ENCODE data around the gene EXOSC1. TPM values are rescaled to one million over a fixed set of nuclear protein-coding genes. Genes with fewer than 3 reads are reported as not detected.
A peak's percentile ranks its signal among the peaks of the same experiment; 100 is the strongest.

EXOSC1 gene
- polyA plus RNA-seq, 1 of the 3 experiments (the other 2 are of a cell fraction): 49.0 TPM

- Histone ChIP-seq H3K27me3 (ENCODE audit: insufficient read depth) (no peaks in the 10 kb centered on the region), H3K79me2 (ENCODE audit: insufficient read depth) (peaks cover 85% of the 10 kb centered on the region), H3K36me3 (replicated peaks in 1 of 2; ENCODE audit: control insufficient read depth in 1 of 2, insufficient read depth in 2 of 2, low read length in 1 of 2) (peaks cover 27 to 53% of the 10 kb centered on the region in 2 experiments), H3K4me2 (no peak overlapping the region), H2AFZ (ENCODE audit: low read depth) (no peak overlapping the region), H3K9ac (no peak overlapping the region), H3K27ac (ENCODE audit: low read depth in 2 of 2, low read length in 1 of 2) (no peak overlapping the region), H3K9me3 (no peaks in the 10 kb centered on the region), H3K4me3 (ENCODE audit: low read depth in 2 of 2, low read length in 1 of 2) (no peak overlapping the region), H3K4me1 (ENCODE audit: control insufficient read depth in 1 of 2, insufficient read depth in 2 of 2, low read depth in 1 of 2, low read length in 1 of 2) (peaks cover 0 to 6% of the 10 kb centered on the region in 2 experiments; a peak in 1 of 4 replicates), H3F3A (replicated peaks; ENCODE audit: insufficient read depth) (peaks cover 5% of the 10 kb centered on the region), H4K20me1 (ENCODE audit: insufficient read depth) (peaks cover 12% of the 10 kb centered on the region; the same call in 1 of the 2 replicates), H3K9me2 (no peaks in the 10 kb centered on the region)
- no peak for DNase-seq
- WGBS (ENCODE audit: low lambda C conversion rate): over 99% methylated on average over 12 of the region's 17 CpGs
- TF ChIP-seq SIN3A (IDR thresholded peaks at IDR 0.05; ENCODE audit: borderline replicate concordance, low read depth, low read length) (no peak), MEF2A (IDR thresholded peaks at IDR 0.05; ENCODE audit: borderline replicate concordance, low read depth) (no peak), NFIC (IDR thresholded peaks at IDR 0.05; ENCODE audit: borderline replicate concordance) (no peak), EP300 (IDR thresholded peaks at IDR 0.05; ENCODE audit: borderline replicate concordance in 1 of 2, low read depth in 1 of 2, low read length in 1 of 2) (no peak), EZH2phosphoT487 (IDR thresholded peaks at IDR 0.05; ENCODE audit: borderline replicate concordance, low read depth) (no peak), RCOR1 (IDR thresholded peaks at IDR 0.05; ENCODE audit: low read length) (no peak), FOXM1 (IDR thresholded peaks at IDR 0.05; ENCODE audit: low read depth) (no peak), SMC3 (IDR thresholded peaks at IDR 0.05; ENCODE audit: low read depth, low read length) (no peak)
- POLR2A ChIA-PET: no interaction called here
- CTCF ChIA-PET: interaction anchor here (1.1 to 2.9 kb wide), 2 partner anchors 13 to 17 kb away, joined by 3 to 16 read pairs; no protein-coding TSS in a partner anchor
Measured at GRCh38 chr10:97451605-97452004, 5.8 kb upstream of the EXOSC1 start.

- Histone ChIP-seq H3K9ac (no peak overlapping the region), H3K27ac (ENCODE audit: low read depth in 2 of 2, low read length in 1 of 2) (no peak overlapping the region)
- no CpG with 5 or more reads among the region's 2 CpGs for WGBS (ENCODE audit: low lambda C conversion rate)
Measured at GRCh38 chr10:97450828-97451227, 5.0 kb upstream of the EXOSC1 start.

More at GRCh38 chr10:97450828-97451227, 5.0 kb upstream of the EXOSC1 start:
- H3K79me2 ChIP-seq (ENCODE audit: insufficient read depth): peaks cover 90% of the 10 kb centered on the region
- TF ChIP-seq TEAD4 (IDR thresholded peaks at IDR 0.05; ENCODE audit: borderline replicate concordance, insufficient read depth) (no peak), SIN3A (IDR thresholded peaks at IDR 0.05; ENCODE audit: borderline replicate concordance, low read depth, low read length) (no peak), EP300 (IDR thresholded peaks at IDR 0.05; ENCODE audit: borderline replicate concordance in 1 of 2, low read depth in 1 of 2, low read length in 1 of 2) (no peak), MEF2A (IDR thresholded peaks at IDR 0.05; ENCODE audit: borderline replicate concordance, low read depth) (no peak), FOXM1 (IDR thresholded peaks at IDR 0.05; ENCODE audit: low read depth) (no peak), YY1 (IDR thresholded peaks at IDR 0.05; ENCODE audit: low read depth) (no peak), EZH2phosphoT487 (IDR thresholded peaks at IDR 0.05; ENCODE audit: borderline replicate concordance, low read depth) (no peak), USF1 (IDR thresholded peaks at IDR 0.05; ENCODE audit: borderline replicate concordance, low read depth) (no peak), CTCF (IDR thresholded peaks at IDR 0.05) (no peak), NFIC (IDR thresholded peaks at IDR 0.05; ENCODE audit: borderline replicate concordance) (no peak)
- no peaks in the 10 kb centered on the region for H3K27me3 ChIP-seq (ENCODE audit: insufficient read depth)
- H3K36me3 ChIP-seq (replicated peaks in 1 of 2; ENCODE audit: control insufficient read depth in 1 of 2, insufficient read depth in 2 of 2, low read length in 1 of 2): peaks cover 20 to 45% of the 10 kb centered on the region in 2 experiments
- POLR2A ChIA-PET: no interaction called here
- H3K9me2 ChIP-seq: no peaks in the 10 kb centered on the region
- peaks cover 5% of the 10 kb centered on the region for H3F3A ChIP-seq (replicated peaks; ENCODE audit: insufficient read depth)
- CTCF ChIA-PET: interaction anchor here (1.1 to 1.8 kb wide), 2 partner anchors 11 to 17 kb away, joined by 3 to 5 read pairs; no protein-coding TSS in a partner anchor
- H3K4me3 ChIP-seq (ENCODE audit: low read depth in 2 of 2, low read length in 1 of 2): no peak overlapping the region
- peaks cover 0 to 6% of the 10 kb centered on the region in 2 experiments; a peak in 1 of 4 replicates for H3K4me1 ChIP-seq (ENCODE audit: control insufficient read depth in 1 of 2, insufficient read depth in 2 of 2, low read depth in 1 of 2, low read length in 1 of 2)
- DNase-seq: no peak
- H4K20me1 ChIP-seq (ENCODE audit: insufficient read depth): peaks cover 12% of the 10 kb centered on the region; the same call in 1 of the 2 replicates
- no peaks in the 10 kb centered on the region for H3K9me3 ChIP-seq
- H3K4me2 ChIP-seq: 0 out of 2 replicates have a peak overlapping the region, but pooled peaks have one; percentile 14
- no peak overlapping the region for H2AFZ ChIP-seq (ENCODE audit: low read depth)
